Vagina (tissue), 2 donors: ENCODE data around the gene ZBTB2. TPM values are rescaled to one million over a fixed set of nuclear protein-coding genes. Genes with fewer than 3 reads are reported as not detected.

Source experiments
- DNase-seq, 2 donors: peaks; one replicate each; pipeline ENCODE4 v3.0.0-alpha.2; 2017; ENCODE audit errors: extremely low spot score in 2 of 2
- H3K27ac ChIP-seq: fragments of 200-600 bp; sonication (generic); one replicate; pipeline ENCODE4 v1.5.1; 2019
- H3K27me3 ChIP-seq: fragments of 200-600 bp; sonication (generic); one replicate; pipeline ENCODE4 v1.5.1; 2019
- H3K36me3 ChIP-seq, 2 donors: fragments of 200-600 bp; sonication (generic); one replicate each; pipeline ENCODE4 v1.5.1; 2017 to 2019
- H3K4me1 ChIP-seq: fragments of 200-600 bp; sonication (generic); one replicate; pipeline ENCODE4 v1.5.1; 2019
- H3K4me3 ChIP-seq, 2 donors: fragments of 200-600 bp; sonication (generic); 1 replicate in 1 of 2; 2 replicates in 1 of 2; pipeline ENCODE4 v1.5.1; 2016 to 2019
- H3K9me3 ChIP-seq: fragments of 200-600 bp; sonication (generic); one replicate; pipeline ENCODE4 v1.5.1; 2019
- CTCF ChIP-seq, 3 experiments: fragments of 450-650 bp in 2 of 3; fragments of 200-600 bp in 1 of 3; sonication (generic) in 1 of 3; IDR thresholded peaks; one replicate each; pipeline ENCODE4 v1.5.1; 2017 to 2019; ENCODE audit warnings: antibody characterized with exemption in 3 of 3, mild to moderate bottlenecking in 2 of 3, moderate library complexity in 2 of 3
- POLR2A ChIP-seq, 2 donors: fragments of 450-650 bp; IDR thresholded peaks; one replicate each; pipeline ENCODE4 v1.6.1; 2017; ENCODE audit warnings: antibody characterized with exemption in 2 of 2, mild to moderate bottlenecking in 2 of 2, moderate library complexity in 2 of 2
- POLR2AphosphoS5 ChIP-seq, 2 donors: sonication (generic); formaldehyde crosslinking; IDR thresholded peaks; one replicate each; pipeline ENCODE4 v1.9.0; 2017; ENCODE audit warnings: antibody characterized with exemption in 2 of 2, mild to moderate bottlenecking in 2 of 2, low read depth in 1 of 2; ENCODE audit not compliant: insufficient read depth in 1 of 2
- intact Hi-C: fragments of 100-400 bp; cut with DNase I; formaldehyde crosslinking; loops from one replicate; pipeline ENCODE4 v1.15.1; 2023
- total RNA-seq: library from RNA; depleted of rRNA; stranded (reverse); fragments of >200 nt; gene quantifications from one replicate; pipeline ENCODE4 v1.2.3, GENCODE V29; 2016

Gene ZBTB2, protein sequence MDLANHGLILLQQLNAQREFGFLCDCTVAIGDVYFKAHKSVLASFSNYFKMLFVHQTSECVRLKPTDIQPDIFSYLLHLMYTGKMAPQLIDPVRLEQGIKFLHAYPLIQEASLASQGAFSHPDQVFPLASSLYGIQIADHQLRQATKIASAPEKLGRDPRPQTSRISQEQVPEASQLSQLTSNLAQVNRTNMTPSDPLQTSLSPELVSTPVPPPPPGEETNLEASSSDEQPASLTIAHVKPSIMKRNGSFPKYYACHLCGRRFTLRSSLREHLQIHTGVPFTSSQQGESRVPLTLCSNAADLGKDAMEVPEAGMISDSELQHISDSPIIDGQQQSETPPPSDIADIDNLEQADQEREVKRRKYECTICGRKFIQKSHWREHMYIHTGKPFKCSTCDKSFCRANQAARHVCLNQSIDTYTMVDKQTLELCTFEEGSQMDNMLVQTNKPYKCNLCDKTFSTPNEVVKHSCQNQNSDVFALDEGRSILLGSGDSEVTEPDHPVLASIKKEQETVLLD
- total RNA-seq: 15.0 TPM

DNA sequence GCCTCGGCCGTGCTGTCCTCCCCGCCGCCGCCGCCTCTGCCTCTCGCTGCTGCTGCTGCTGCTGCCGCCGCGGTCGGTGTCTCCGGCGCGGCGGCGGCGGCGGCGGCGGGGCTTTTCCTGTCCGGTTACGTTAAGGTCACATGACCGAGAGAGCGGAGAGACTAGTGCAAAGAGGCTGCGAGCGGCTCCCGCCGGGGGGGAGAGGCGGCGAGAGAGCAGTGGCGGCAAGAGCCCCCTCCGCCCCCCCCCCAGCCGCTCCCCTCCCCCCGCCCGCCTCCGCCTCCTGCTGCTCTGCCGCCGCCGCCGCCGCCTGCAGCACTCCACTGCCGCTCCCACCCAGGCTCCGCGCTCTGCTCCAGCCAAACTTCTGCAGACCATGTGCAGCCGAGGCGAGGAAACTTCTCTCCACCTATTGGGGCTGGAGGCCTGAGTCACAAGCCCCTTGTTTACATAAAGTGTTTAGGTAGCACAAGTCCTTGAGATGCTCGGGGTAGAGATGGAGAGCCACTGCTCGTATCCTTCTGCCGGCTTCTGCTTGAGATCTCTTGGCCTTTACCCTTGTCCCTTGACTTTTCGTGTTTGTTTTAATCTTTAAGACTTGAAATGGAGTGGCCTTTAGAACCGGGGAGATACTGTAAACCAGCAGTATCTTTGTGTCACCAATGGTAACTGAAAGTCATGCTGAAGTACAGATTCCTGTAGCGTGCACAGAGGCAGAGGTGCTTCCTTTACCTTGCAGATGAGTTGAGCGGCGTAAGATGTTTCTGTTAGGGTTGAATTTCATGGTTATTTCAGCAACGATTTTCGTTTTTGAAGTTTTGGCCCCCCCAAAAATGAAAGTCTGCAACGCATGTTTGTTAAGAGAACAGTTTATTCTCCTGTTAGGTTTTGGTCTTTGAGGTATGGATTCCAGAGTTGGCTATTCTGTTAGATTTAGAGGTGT is at the start of gene ZBTB2:
TSS of gene ZBTB2 (minus strand) at position 89 of the 943 bp plus-strand sequence. CDS start 17,922 bp downstream, outside the sequence.
- TF ChIP-seq CTCF (IDR thresholded peaks at IDR 0.05): no peak
- no peak for TF ChIP-seq POLR2A (IDR thresholded peaks at IDR 0.05)
- TF ChIP-seq POLR2AphosphoS5 (IDR thresholded peaks at IDR 0.05; ENCODE audit: insufficient read depth in 1 of 2, low read depth in 1 of 2): no peak
- intact Hi-C loops: loop anchor here (2.0 kb wide), 1 partner anchor 61 kb away; the partner anchor contains the start of gene RMND1
- H3K27ac ChIP-seq: peak within 1 kb of the TSS; percentile 100
- peak within 1 kb of the TSS; percentile 82 to 96 for H3K4me3 ChIP-seq
- H3K4me1 ChIP-seq: peaks cover 55% of the 10 kb centered on the region
- no peaks in the 10 kb centered on the region for H3K36me3 ChIP-seq
- no peaks in the 10 kb centered on the region for H3K27me3 ChIP-seq
- H3K9me3 ChIP-seq: no peaks in the 10 kb centered on the region
- DNase-seq: peak in 1 of 2 donors; percentile 91

DNA sequence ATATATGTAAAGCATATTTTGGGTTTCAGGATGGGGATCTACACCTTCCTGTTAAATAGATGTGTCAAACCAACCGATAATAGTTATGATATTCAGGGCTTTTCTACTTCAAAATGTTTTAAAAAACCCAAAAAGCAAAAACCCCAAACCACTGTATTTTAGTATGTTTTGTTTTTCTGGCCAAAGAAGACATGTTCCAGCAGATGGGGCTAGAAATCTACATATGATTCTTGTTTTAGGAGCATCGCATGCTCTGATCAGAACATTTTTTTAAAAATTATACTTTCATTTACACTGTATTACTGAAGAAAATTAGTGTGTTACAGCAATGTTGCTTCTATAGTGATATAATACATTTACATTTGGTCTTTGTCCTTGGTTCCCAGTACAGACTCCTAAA is 49.6 kb upstream of the ZBTB2 start:
- intact Hi-C loops: loop anchor here (5.0 kb wide), 1 partner anchor 36 kb away; no protein-coding TSS in a partner anchor
- no peaks in the 10 kb centered on the region for H3K36me3 ChIP-seq
- H3K27me3 ChIP-seq: no peaks in the 10 kb centered on the region
- no peak for DNase-seq
- no peak overlapping the region for H3K4me3 ChIP-seq
- H3K9me3 ChIP-seq: no peaks in the 10 kb centered on the region
- TF ChIP-seq POLR2AphosphoS5 (IDR thresholded peaks at IDR 0.05; ENCODE audit: insufficient read depth in 1 of 2, low read depth in 1 of 2): no peak
- TF ChIP-seq CTCF (IDR thresholded peaks at IDR 0.05): peak; percentile 17 to 44 (median 25)
- H3K27ac ChIP-seq: peak overlapping the region; percentile 44
- H3K4me1 ChIP-seq: peaks cover 24% of the 10 kb centered on the region

DNA sequence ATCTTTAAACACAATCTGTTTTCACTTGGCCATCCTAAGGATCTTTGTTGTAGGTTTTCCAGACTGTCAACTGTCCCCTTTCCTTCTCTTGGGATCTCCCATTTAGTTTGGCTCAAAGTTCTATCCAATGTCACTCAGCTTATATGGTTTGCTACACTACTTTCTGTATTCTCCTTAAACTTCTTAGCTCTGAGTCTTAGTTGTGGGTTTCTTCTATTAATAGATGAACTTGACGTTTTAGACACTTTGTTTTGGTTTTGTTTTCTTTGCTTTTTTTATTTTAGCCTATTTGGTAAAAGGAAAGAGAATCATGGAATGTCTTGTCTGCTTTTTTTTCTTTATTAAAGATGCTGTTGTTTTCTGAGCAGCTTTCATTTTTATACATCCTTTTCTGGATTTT is 49.1 kb upstream of the ZBTB2 start:
- peaks cover 19% of the 10 kb centered on the region for H3K4me1 ChIP-seq
- TF ChIP-seq POLR2A (IDR thresholded peaks at IDR 0.05) (no peak), CTCF (IDR thresholded peaks at IDR 0.05) (no peak), POLR2AphosphoS5 (IDR thresholded peaks at IDR 0.05; ENCODE audit: insufficient read depth in 1 of 2, low read depth in 1 of 2) (no peak)
- no peaks in the 10 kb centered on the region for H3K36me3 ChIP-seq
- no peaks in the 10 kb centered on the region for H3K27me3 ChIP-seq
- H3K4me3 ChIP-seq: no peak overlapping the region
- intact Hi-C loops: loop anchor here (5.0 kb wide), 1 partner anchor 37 kb away; no protein-coding TSS in a partner anchor
- H3K9me3 ChIP-seq: no peaks in the 10 kb centered on the region
- peak overlapping the region; percentile 44 for H3K27ac ChIP-seq
- DNase-seq: no peak

- no peak for TF ChIP-seq POLR2AphosphoS5 (IDR thresholded peaks at IDR 0.05; ENCODE audit: insufficient read depth in 1 of 2, low read depth in 1 of 2)
- no peak for TF ChIP-seq CTCF (IDR thresholded peaks at IDR 0.05)
- TF ChIP-seq POLR2A (IDR thresholded peaks at IDR 0.05): no peak
- no peaks in the 10 kb centered on the region for H3K36me3 ChIP-seq
- H3K27me3 ChIP-seq: no peaks in the 10 kb centered on the region
- no peak for DNase-seq
- intact Hi-C loops: no loop called here
- no peaks in the 10 kb centered on the region for H3K9me3 ChIP-seq
- peaks cover 17% of the 10 kb centered on the region for H3K4me1 ChIP-seq
- no peak overlapping the region for H3K4me3 ChIP-seq
- no peak overlapping the region for H3K27ac ChIP-seq
Observed at GRCh38 chr6:151437401-151437800, 46.0 kb upstream of the ZBTB2 start.
